Muscle layer of duodenum (tissue), 2 donors: ENCODE measurements around the gene RFFL.
A peak's percentile ranks its signal among the peaks of the same experiment; 100 is the strongest.

ENCODE experiments used
- H3K27ac ChIP-seq: one replicate; pipeline ENCODE4 v1.7.0; 2013; ENCODE audit warnings: mild to moderate bottlenecking, low read length
- H3K27me3 ChIP-seq: one replicate; pipeline ENCODE4 v1.7.0; 2013; ENCODE audit warnings: low read depth, mild to moderate bottlenecking, control low read depth, low read length
- H3K36me3 ChIP-seq, 2 donors: one replicate each; pipeline ENCODE4 v1.7.0; 2013; ENCODE audit warnings: low read length in 2 of 2, control low read depth in 1 of 2, mild to moderate bottlenecking in 1 of 2; ENCODE audit not compliant: insufficient read depth in 2 of 2, control insufficient read depth in 1 of 2
- H3K4me1 ChIP-seq, 2 donors: one replicate each; pipeline ENCODE4 v1.7.0; 2013; ENCODE audit warnings: low read length in 2 of 2, mild to moderate bottlenecking in 2 of 2, control low read depth in 1 of 2, moderate library complexity in 1 of 2; ENCODE audit not compliant: insufficient read depth in 2 of 2, control insufficient read depth in 1 of 2
- H3K4me3 ChIP-seq, 2 donors: one replicate each; pipeline ENCODE4 v1.7.0; 2013; ENCODE audit warnings: low read length in 2 of 2, low read depth in 1 of 2, mild to moderate bottlenecking in 1 of 2
- H3K9me3 ChIP-seq, 2 donors: one replicate each; pipeline ENCODE4 v1.7.0; 2013; ENCODE audit warnings: low read length in 2 of 2, control low read depth in 1 of 2, mild to moderate bottlenecking in 1 of 2; ENCODE audit not compliant: control insufficient read depth in 1 of 2
- donor health status: healthy.

The RFFL gene

DNA sequence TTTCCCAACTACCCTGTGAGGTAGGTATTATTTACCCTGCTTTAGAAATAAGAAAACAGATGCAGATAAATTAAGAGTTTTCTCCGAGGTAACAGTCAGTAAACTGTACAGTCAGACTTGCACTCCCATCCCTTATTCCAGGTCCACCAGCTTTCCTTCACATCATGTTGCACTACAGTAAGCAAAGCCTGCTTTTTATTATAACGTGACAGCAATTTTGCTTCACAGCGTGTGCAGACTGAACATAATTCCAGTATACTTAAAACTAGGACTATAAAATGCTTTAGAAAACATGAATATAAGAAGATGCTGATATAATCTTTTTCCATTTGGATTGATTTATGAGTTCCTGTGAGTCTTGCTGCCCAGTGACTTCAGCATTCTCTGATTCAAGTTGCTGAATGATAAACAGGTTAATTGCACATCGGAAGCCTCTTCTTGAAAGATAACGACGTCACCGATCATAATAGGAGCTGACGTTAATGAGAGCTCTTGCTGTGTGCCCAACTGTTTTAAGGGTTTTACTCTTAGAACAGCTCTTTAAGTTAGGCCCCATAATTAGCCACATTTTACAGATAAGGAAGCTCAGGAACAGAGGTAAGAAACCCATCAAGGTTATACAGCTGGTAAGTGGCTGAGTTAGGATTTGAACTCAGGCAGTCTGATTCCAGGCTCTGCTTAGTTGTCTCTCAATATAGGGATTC, 81.8 kb downstream of the RFFL start:
- H3K27ac ChIP-seq = peak overlapping the region; percentile 97
- H3K27me3 ChIP-seq = no peaks in the 10 kb centered on the region
- H3K36me3 ChIP-seq = peaks cover 5 to 16% of the 10 kb centered on the region in 2 donors
- H3K4me3 ChIP-seq = peak overlapping the region; percentile 77 to 79
- peaks cover 7 to 28% of the 10 kb centered on the region in 2 donors for H3K4me1 ChIP-seq
- H3K9me3 ChIP-seq = no peaks in the 10 kb centered on the region

DNA sequence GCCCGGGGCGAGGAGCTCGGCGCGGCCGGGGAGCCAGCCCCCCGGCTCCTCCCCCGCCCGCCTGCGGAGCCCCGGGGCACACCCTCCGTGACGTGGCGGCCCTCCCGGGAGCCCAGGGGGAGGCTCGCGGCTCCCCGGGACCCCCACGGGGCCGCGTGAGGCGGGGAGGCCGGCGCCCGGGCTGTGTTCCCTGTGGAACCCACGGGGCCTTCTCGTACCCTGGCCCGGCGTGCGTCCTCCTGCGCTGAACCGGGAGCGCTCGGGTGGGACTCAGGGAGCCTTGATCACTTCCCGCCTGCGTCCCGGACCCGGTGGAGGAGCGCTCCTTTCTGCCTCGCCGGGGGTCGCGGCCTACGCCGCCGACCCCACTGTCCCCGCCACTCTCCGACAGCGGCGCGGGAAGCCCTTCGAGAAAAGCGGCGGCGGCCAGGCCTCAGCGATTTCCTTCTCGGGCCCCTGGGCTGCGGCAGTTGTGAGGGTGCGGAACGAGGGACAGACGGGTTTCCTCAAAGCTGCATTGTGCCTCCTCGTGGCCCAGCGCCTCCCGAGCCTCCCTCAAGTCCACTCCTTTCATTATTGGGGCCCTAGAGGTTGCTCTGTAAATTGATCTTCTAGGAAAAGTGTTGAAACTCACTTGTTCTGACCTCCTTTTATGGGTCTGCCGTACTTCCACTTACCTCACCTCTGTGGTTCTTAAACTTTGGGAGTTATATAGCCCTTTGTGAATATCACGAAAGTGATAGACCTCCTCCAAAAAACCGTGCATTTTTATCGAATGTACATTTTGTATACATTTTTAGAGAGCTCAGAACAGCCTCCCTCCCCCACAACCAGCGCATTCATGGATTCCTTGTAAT, 82.6 kb downstream of the RFFL start:
- H3K27me3 ChIP-seq = no peaks in the 10 kb centered on the region
- H3K4me3 ChIP-seq = peak overlapping the region; percentile 77 to 79
- peak overlapping the region; percentile 97 for H3K27ac ChIP-seq
- H3K4me1 ChIP-seq = peaks cover 7 to 28% of the 10 kb centered on the region in 2 donors
- H3K9me3 ChIP-seq = no peaks in the 10 kb centered on the region
- peaks cover 5 to 12% of the 10 kb centered on the region in 2 donors for H3K36me3 ChIP-seq

DNA sequence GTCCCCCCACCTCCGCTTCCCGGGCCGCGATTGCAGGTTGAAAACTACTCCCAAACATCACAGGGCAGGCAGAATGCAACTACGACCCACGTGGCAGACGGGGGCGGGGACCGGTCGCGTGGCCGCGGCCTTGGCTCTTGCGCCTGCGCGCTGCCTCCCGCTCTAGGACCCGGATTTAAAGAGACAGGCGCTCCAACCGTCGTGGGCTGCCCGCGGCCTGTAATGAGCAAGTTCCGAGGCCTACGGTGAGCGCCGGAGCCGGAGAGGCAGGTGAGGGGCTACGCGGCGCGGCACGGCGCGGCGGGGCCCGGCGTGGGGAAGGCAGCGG, 83.2 kb downstream of the RFFL start, which contains the start of gene LIG3:
LIG3 (plus strand) TSS at position 160 of the 328 bp plus-strand sequence. CDS start 2,494 bp downstream, outside the sequence.
- H3K27me3 ChIP-seq = no peaks in the 10 kb centered on the region
- H3K36me3 ChIP-seq = peaks cover 5 to 8% of the 10 kb centered on the region in 2 donors
- H3K4me1 ChIP-seq = peaks cover 7 to 28% of the 10 kb centered on the region in 2 donors

DNA sequence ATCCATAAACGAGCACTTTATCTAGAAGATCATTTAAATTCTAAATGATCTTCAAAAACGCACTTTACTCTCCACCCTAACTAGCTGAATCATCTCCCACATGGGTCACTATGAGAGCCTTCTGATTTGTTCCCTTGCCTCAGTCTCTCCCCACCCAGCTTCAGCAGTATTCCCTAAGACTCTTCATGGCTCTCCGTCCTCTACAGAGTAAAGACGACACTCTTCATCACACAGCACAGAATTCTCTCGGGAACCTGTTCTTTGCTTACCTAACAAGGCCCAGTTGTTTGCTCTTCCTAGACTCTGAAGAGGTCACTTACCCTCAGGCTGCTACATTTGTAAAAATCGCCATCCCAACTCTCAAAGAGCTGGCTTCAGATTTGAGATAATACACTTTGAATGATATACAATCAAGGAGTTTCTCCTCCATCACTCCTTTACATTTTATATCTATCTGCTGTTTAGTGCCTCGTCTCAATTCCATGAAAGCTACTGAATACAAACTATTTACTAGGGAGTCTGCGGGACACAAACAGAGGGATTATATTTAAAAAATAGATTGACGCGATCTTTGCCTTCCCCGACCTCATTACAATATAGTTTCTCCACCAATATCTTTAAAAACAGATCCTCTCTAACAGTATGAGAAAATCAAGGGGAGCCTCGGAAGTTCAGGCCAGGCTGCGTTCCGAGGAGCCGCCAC, 83.7 kb downstream of the RFFL start:
- Histone ChIP-seq H3K4me3 (peak overlapping the region; percentile 56 to 79), H3K36me3 (peaks cover 5 to 8% of the 10 kb centered on the region in 2 donors), H3K4me1 (peaks cover 7 to 28% of the 10 kb centered on the region in 2 donors), H3K9me3 (no peaks in the 10 kb centered on the region), H3K27me3 (no peaks in the 10 kb centered on the region), H3K27ac (peak overlapping the region; percentile 86)

More for the DNA sequence above, 83.2 kb downstream of the RFFL start, which contains the start of gene LIG3:
- H3K4me3 ChIP-seq = peak within 1 kb of the TSS; percentile 77 to 79
- peak within 1 kb of the TSS; percentile 97 for H3K27ac ChIP-seq
- H3K9me3 ChIP-seq = no peaks in the 10 kb centered on the region

DNA sequence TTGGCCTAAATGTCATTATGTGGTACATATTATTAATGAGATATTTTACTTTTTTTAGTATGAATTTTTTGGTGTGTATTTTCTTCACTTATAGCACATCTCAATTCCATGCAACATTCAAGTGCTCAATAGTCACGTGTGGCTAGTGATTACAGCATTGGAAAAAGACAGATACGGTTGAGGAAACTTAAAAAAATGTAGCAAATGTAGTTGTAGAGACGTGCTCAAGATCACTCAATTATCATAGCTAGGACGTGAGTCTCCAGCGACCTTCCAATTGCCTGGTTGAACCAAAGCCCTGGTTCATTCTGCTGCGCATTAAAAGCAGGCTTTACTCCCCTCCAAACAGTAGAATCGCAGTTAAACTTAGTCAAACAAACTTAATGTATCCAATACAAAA, 84.4 kb downstream of the RFFL start:
- peaks cover 7 to 28% of the 10 kb centered on the region in 2 donors for H3K4me1 ChIP-seq
- peaks cover 5 to 8% of the 10 kb centered on the region in 2 donors for H3K36me3 ChIP-seq
- no peaks in the 10 kb centered on the region for H3K27me3 ChIP-seq
- H3K9me3 ChIP-seq = no peaks in the 10 kb centered on the region
- H3K27ac ChIP-seq = no peak overlapping the region
- H3K4me3 ChIP-seq = no peak overlapping the region

DNA sequence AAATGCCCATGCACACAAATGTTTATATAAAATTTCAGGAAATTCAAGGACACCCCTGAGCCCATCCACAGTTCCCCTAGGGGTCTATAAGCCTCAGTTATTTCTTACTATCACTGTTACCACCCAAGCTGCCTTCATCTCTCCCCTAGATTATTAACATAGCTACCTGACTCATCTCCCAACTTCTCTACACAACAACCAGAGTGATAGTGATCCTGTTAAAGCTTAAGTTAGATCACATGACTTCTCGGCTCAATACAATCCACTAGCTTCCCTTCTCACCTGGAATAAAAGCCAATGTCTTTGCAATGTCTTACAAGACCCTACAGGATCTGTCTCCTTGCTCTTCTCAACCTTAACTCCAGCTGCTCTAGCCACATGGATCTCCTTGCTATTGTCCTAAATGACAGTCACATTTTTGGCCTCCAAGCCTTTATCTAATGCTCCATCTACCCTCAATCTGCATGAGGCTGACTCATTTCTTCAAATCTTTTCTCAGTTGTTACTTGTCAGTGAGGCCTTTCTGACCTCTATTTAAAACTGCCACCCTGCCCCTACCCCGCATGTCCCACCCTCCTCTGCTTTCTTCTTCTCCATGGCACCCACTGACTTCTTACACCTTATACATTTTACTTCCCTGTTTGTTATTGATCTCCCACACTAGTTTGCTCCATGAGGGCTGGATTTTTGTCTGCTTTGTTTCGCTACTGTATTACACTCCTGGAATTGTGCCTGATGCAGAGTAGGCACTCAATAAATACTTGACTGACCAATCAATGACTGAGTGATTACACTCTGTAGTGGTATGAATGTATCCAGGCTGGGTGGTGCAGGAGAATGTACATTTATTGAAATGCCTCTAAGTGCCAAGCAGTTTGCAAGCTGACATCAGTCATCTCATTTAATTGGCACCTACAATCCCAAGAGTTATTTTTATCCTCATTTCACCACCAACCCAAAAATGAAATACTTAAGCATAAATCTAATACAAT, 88.4 kb downstream of the RFFL start:
- Histone ChIP-seq H3K4me1 (peaks cover 0 to 6% of the 10 kb centered on the region in 2 donors), H3K27me3 (no peaks in the 10 kb centered on the region), H3K36me3 (no peaks in the 10 kb centered on the region), H3K9me3 (no peaks in the 10 kb centered on the region), H3K27ac (no peak overlapping the region), H3K4me3 (no peak overlapping the region)

DNA sequence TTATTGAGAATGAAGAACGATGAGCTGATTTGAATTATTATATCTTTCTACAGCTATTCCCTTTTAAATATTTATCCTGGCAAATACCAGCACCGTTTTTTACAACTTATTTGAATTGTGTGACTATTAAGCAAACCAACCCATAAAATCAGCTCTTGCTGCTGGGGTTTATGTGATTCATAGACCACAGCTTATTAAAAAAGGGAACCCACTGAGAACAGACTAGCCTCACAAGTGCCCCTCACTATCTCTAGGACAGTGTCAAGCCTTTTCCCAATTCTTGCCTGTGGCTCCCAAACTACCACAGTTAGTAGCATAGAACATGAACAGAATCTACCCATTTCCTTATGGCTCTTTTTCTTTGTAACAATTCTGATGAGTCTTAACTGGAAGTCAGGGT, 89.3 kb downstream of the RFFL start:
- H3K36me3 ChIP-seq = peaks cover 0 to 1% of the 10 kb centered on the region in 2 donors
- H3K9me3 ChIP-seq = no peaks in the 10 kb centered on the region
- no peak overlapping the region for H3K27ac ChIP-seq
- no peaks in the 10 kb centered on the region for H3K27me3 ChIP-seq
- no peaks in the 10 kb centered on the region for H3K4me1 ChIP-seq
- H3K4me3 ChIP-seq = no peak overlapping the region

DNA sequence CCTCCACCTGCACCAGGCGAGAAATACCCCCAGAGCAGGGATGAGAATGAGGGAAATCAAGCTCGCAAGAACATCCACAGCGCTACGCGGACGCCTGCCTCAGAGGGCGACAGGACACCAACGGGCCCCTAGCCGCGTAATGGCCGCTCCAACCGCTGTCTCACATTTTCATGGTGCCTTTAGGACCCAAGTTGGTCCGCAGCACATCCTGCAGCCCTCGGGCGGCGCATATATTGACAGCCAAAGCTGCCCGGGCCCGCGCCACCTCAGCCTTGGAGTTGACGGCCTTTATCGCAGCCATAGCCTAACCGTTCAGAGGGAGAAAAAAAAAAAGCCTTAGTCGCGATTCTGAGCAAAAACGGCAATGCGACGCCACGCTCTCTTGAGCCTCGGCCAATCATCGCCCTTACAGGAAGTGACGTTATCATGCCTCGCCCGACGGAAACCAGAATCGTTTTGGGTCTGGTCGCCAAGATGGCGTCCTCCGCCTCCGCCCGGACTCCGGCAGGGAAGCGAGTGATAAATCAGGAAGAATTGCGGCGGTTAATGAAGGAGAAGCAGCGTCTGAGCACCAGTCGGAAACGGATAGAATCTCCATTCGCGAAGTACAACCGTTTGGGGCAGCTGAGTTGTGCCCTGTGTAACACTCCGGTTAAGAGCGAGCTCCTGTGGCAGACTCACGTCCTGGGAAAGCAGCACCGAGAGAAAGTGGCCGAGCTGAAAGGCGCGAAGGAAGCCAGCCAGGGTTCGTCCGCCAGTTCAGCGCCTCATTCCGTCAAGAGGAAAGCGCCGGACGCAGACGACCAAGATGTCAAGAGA, 102.2 kb downstream of the RFFL start, which contains the start of the genes CCT6B and ZNF830:
CCT6B (minus strand) TSS at position 368 of the 819 bp plus-strand sequence; CDS start at position 301, 67 bp downstream.
ZNF830 (plus strand) TSS at position 448 of the 819 bp plus-strand sequence; CDS start at position 475, 27 bp downstream.
- peaks cover 10 to 20% of the 10 kb centered on the region in 2 donors for H3K4me1 ChIP-seq
- H3K27ac ChIP-seq = peak within 1 kb of the TSS; percentile 97
- no peaks in the 10 kb centered on the region for H3K27me3 ChIP-seq
- H3K9me3 ChIP-seq = no peaks in the 10 kb centered on the region
- H3K4me3 ChIP-seq = peak within 1 kb of the TSS; percentile 99
- H3K36me3 ChIP-seq = peaks cover 7 to 23% of the 10 kb centered on the region in 2 donors

DNA sequence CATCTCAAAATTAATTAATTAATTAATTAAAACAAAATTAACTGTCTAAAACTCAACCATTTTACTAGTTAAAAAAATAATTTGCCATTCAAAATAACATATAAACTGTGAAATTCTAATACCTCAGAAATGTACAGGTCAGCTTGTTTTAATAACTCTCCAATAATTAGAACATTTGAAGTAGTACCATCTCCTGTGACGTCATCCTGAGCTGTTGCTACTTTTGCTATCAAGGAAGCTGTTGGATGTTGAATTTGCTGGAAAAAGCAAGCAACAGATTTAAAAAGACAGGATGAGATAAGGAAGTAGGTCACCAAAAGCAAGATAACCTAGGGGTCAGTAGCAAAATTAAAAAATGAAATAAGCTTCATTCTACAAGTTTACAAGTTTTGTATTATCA, 105.1 kb downstream of the RFFL start:
- H3K27me3 ChIP-seq = no peaks in the 10 kb centered on the region
- H3K27ac ChIP-seq = no peak overlapping the region
- H3K4me3 ChIP-seq = no peak overlapping the region
- no peaks in the 10 kb centered on the region for H3K36me3 ChIP-seq
- no peaks in the 10 kb centered on the region for H3K9me3 ChIP-seq
- peaks cover 10 to 17% of the 10 kb centered on the region in 2 donors for H3K4me1 ChIP-seq
